HK-2 (cell line): ENCODE data around the gene TMEM87B.
"Not testable (repeated sequence)": the region's sequence is repeated elsewhere in the genome, so short reads cannot be mapped to it uniquely, and the experiment has no call there.

Experiments used
- DNase-seq: peaks from one replicate; pipeline ENCODE4 v3.0.0-alpha.2; 2018; ENCODE audit not compliant: unreplicated experiment

The TMEM87B gene

GRCh38 chr2:112033600-112033999, 21.5 kb upstream of the TMEM87B start:
- peak; percentile 9 for DNase-seq

GRCh38 chr2:112034924-112035323, 20.1 kb upstream of the TMEM87B start:
- no peak for DNase-seq

- DNase-seq: no peak
These were observed 19.3 kb upstream of the TMEM87B start for GRCh38 chr2:112035786-112036185.

- DNase-seq: not testable (repeated sequence)
These were observed 15.5 kb upstream of the TMEM87B start for GRCh38 chr2:112039556-112039955.

GRCh38 chr2:112040066-112040465, 15.0 kb upstream of the TMEM87B start:
- not testable (repeated sequence) for DNase-seq

- not testable (repeated sequence) for DNase-seq
These were observed 13.6 kb upstream of the TMEM87B start for GRCh38 chr2:112041460-112041859.

- no peak for DNase-seq
These were observed 9.5 kb upstream of the TMEM87B start for GRCh38 chr2:112045446-112046014.

GRCh38 chr2:112046231-112046630, 8.8 kb upstream of the TMEM87B start:
- DNase-seq: no peak

GRCh38 chr2:112047537-112048235, 7.4 kb upstream of the TMEM87B start:
- DNase-seq: no peak

GRCh38 chr2:112048236-112048592, 6.9 kb upstream of the TMEM87B start:
- no peak for DNase-seq

- DNase-seq: no peak
These were observed 6.2 kb upstream of the TMEM87B start for GRCh38 chr2:112048887-112049286.

GRCh38 chr2:112050316-112050715, 4.8 kb upstream of the TMEM87B start:
- DNase-seq: no peak

GRCh38 chr2:112053917-112054846, 887 bp upstream of the TMEM87B start:
- peak; percentile 98 for DNase-seq

GRCh38 chr2:112055730-112056625, 909 bp downstream of the TMEM87B start:
- DNase-seq: peak; percentile 46

GRCh38 chr2:112056626-112056987, 1.5 kb downstream of the TMEM87B start:
- no peak for DNase-seq

GRCh38 chr2:112059671-112060070, 4.6 kb downstream of the TMEM87B start:
- no peak for DNase-seq

GRCh38 chr2:112061299-112061698, 6.2 kb downstream of the TMEM87B start:
- DNase-seq: no peak

- no peak for DNase-seq
These were observed 6.8 kb downstream of the TMEM87B start for GRCh38 chr2:112061840-112062239.

- no peak for DNase-seq
These were observed 7.8 kb downstream of the TMEM87B start for GRCh38 chr2:112062894-112063293.

- no peak for DNase-seq
These were observed 10.4 kb downstream of the TMEM87B start for GRCh38 chr2:112065486-112065885.

GRCh38 chr2:112065966-112066365, 10.9 kb downstream of the TMEM87B start:
- DNase-seq: no peak

GRCh38 chr2:112069794-112070193, 14.7 kb downstream of the TMEM87B start:
- not testable (repeated sequence) for DNase-seq
